Prostate gland (tissue), 2 donors: Measurements from ENCODE around the gene SMARCE1.

Experiments used
- CTCF ChIP-seq, 4 experiments: fragments of 200-600 bp in 2 of 4; fragments of 450-650 bp in 2 of 4; sonication (generic) in 2 of 4; IDR thresholded peaks; 1 replicate in 3 of 4; 2 replicates in 1 of 4; pipeline ENCODE4 v1.5.1; 2016 to 2019; ENCODE audit warnings: antibody characterized with exemption in 4 of 4, mild to moderate bottlenecking in 2 of 4, moderate library complexity in 2 of 4
- POLR2A ChIP-seq: fragments of 450-650 bp; IDR thresholded peaks from one replicate; pipeline ENCODE4 v1.6.1; 2016; ENCODE audit warnings: antibody characterized with exemption, mild to moderate bottlenecking
- POLR2AphosphoS5 ChIP-seq: sonication (generic); formaldehyde crosslinking; IDR thresholded peaks from one replicate; pipeline ENCODE4 v1.6.1; 2017; ENCODE audit warnings: antibody characterized with exemption

GRCh38 chr17:40648384-40648968 lies 858 bp upstream of the SMARCE1 start:
- TF ChIP-seq CTCF (IDR thresholded peaks at IDR 0.05) (no peak), POLR2A (no peak), POLR2AphosphoS5 (no peak)
